Measurements from ENCODE around the gene NES. TPM values are rescaled to one million over a fixed set of nuclear protein-coding genes. Genes with fewer than 3 reads are reported as not detected.
"Not testable (repeated sequence)": the region's sequence is repeated elsewhere in the genome, so short reads cannot be mapped to it uniquely, and the experiment has no call there.

NES gene
- polyA plus RNA-seq, 1 of the 3 experiments (the other 2 are of a cell fraction): 15.8 TPM

GRCh38 chr1:156631152-156631551, 46.1 kb downstream of the NES start:
- H3K4me3 ChIP-seq (ENCODE audit: low read depth in 2 of 2, low read length in 1 of 2); H4K20me1 ChIP-seq (ENCODE audit: insufficient read depth); DNase-seq; H3F3A ChIP-seq (replicated peaks; ENCODE audit: insufficient read depth); H3K4me2 ChIP-seq; POLR2A ChIA-PET; H3K27ac ChIP-seq (ENCODE audit: low read depth in 2 of 2, low read length in 1 of 2); H3K36me3 ChIP-seq (replicated peaks in 1 of 2; ENCODE audit: control insufficient read depth in 1 of 2, insufficient read depth in 2 of 2, low read length in 1 of 2); H3K9me2 ChIP-seq; H3K9me3 ChIP-seq; H3K4me1 ChIP-seq (ENCODE audit: control insufficient read depth in 1 of 2, insufficient read depth in 2 of 2, low read depth in 1 of 2, low read length in 1 of 2); H3K79me2 ChIP-seq (ENCODE audit: insufficient read depth); H2AFZ ChIP-seq (ENCODE audit: low read depth); H3K9ac ChIP-seq: not testable (repeated sequence)
- H3K27me3 ChIP-seq (ENCODE audit: insufficient read depth): peaks cover 39% of the 10 kb centered on the region; the same call in 1 of the 2 replicates
- WGBS (ENCODE audit: low lambda C conversion rate): 58% methylated on average over 9 of the region's 9 CpGs
- peak; percentile 43 for TF ChIP-seq CTCF (IDR thresholded peaks at IDR 0.05)
- CTCF ChIA-PET: interaction anchor here (0.7 to 9.7 kb wide), 11 partner anchors 9 to 95 kb away, joined by 3 to 244 read pairs (median 4); partner anchors contain the start of genes BCAN and NES

- no peak for DNase-seq
- ChIA-PET POLR2A (no interaction called here), CTCF (interaction anchor here (0.8 to 9.7 kb wide), 7 partner anchors 10 to 96 kb away, joined by 3 to 244 read pairs (median 4); partner anchors contain the start of genes BCAN, HAPLN2 and NES)
- TF ChIP-seq ZBTB33 (IDR thresholded peaks at IDR 0.05; ENCODE audit: borderline replicate concordance, low read depth) (no peak), RAD21 (IDR thresholded peaks at IDR 0.05; ENCODE audit: low read length) (no peak), JUND (IDR thresholded peaks at IDR 0.05) (no peak), FOXM1 (IDR thresholded peaks at IDR 0.05; ENCODE audit: low read depth) (no peak), NRF1 (IDR thresholded peaks at IDR 0.05; ENCODE audit: low read depth, low read length) (no peak), FOXJ3 (CRISPR knock-in tag; IDR thresholded peaks at IDR 0.05) (no peak), TAF1 (IDR thresholded peaks at IDR 0.05; ENCODE audit: borderline replicate concordance, low read depth, low read length) (no peak), EZH2phosphoT487 (IDR thresholded peaks at IDR 0.05; ENCODE audit: borderline replicate concordance, low read depth) (no peak), USF1 (IDR thresholded peaks at IDR 0.05; ENCODE audit: borderline replicate concordance, low read depth) (no peak), MEF2A (IDR thresholded peaks at IDR 0.05; ENCODE audit: borderline replicate concordance, low read depth) (no peak), ELF1 (IDR thresholded peaks at IDR 0.05) (no peak), NFIC (IDR thresholded peaks at IDR 0.05; ENCODE audit: borderline replicate concordance) (no peak), SMC3 (IDR thresholded peaks at IDR 0.05; ENCODE audit: low read depth, low read length) (no peak), REST (IDR thresholded peaks at IDR 0.05; ENCODE audit: low read depth, low read length) (no peak), POLR2AphosphoS5 (IDR thresholded peaks at IDR 0.05; ENCODE audit: low read depth, low read length) (no peak), GABPA (IDR thresholded peaks at IDR 0.05; ENCODE audit: low read depth) (no peak), FOSL2 (IDR thresholded peaks at IDR 0.05; ENCODE audit: borderline replicate concordance, low read depth) (no peak), CHD2 (IDR thresholded peaks at IDR 0.05; ENCODE audit: low read length, partially characterized antibody) (no peak)
Measured at GRCh38 chr1:156629823-156630449, 47.3 kb downstream of the NES start.

More at GRCh38 chr1:156629823-156630449, 47.3 kb downstream of the NES start:
- H3K9me3 ChIP-seq: no peaks in the 10 kb centered on the region
- H3K4me3 ChIP-seq (ENCODE audit: low read depth in 2 of 2, low read length in 1 of 2): no peak overlapping the region
- H3F3A ChIP-seq (replicated peaks; ENCODE audit: insufficient read depth): peaks cover 5% of the 10 kb centered on the region
- no peak overlapping the region for H2AFZ ChIP-seq (ENCODE audit: low read depth)
- no peaks in the 10 kb centered on the region for H4K20me1 ChIP-seq (ENCODE audit: insufficient read depth)
- H3K36me3 ChIP-seq (replicated peaks in 1 of 2; ENCODE audit: control insufficient read depth in 1 of 2, insufficient read depth in 2 of 2, low read length in 1 of 2): no peaks in the 10 kb centered on the region
- 70% methylated on average over 8 of the region's 8 CpGs for WGBS (ENCODE audit: low lambda C conversion rate)
- H3K9ac ChIP-seq: no peak overlapping the region
- H3K4me2 ChIP-seq: no peak overlapping the region
- no peak overlapping the region for H3K27ac ChIP-seq (ENCODE audit: low read depth in 2 of 2, low read length in 1 of 2)
- H3K9me2 ChIP-seq: no peaks in the 10 kb centered on the region
- H3K27me3 ChIP-seq (ENCODE audit: insufficient read depth): peaks cover 38% of the 10 kb centered on the region
- peaks cover 0 to 5% of the 10 kb centered on the region in 2 experiments; a peak in 1 of 4 replicates for H3K4me1 ChIP-seq (ENCODE audit: control insufficient read depth in 1 of 2, insufficient read depth in 2 of 2, low read depth in 1 of 2, low read length in 1 of 2)
- H3K79me2 ChIP-seq (ENCODE audit: insufficient read depth): no peaks in the 10 kb centered on the region

All from SK-N-SH (cell line).